Dermis blood vessel endothelial cell (primary cell): ENCODE results near the gene P4HA3. TPM values are rescaled to one million over a fixed set of nuclear protein-coding genes. Genes with fewer than 3 reads are reported as not detected.

Source experiments
- DNase-seq: peaks from one replicate; pipeline ENCODE4 v3.0.0; 2010
- total RNA-seq: library from RNA; depleted of rRNA; stranded (reverse); fragments of >200 nt; gene quantifications from 2 replicates; pipeline ENCODE4 v1.2.3, GENCODE V29; 2014

P4HA3 gene
- total RNA-seq, 1 donor from 2014 or later = 19.2 TPM

DNA sequence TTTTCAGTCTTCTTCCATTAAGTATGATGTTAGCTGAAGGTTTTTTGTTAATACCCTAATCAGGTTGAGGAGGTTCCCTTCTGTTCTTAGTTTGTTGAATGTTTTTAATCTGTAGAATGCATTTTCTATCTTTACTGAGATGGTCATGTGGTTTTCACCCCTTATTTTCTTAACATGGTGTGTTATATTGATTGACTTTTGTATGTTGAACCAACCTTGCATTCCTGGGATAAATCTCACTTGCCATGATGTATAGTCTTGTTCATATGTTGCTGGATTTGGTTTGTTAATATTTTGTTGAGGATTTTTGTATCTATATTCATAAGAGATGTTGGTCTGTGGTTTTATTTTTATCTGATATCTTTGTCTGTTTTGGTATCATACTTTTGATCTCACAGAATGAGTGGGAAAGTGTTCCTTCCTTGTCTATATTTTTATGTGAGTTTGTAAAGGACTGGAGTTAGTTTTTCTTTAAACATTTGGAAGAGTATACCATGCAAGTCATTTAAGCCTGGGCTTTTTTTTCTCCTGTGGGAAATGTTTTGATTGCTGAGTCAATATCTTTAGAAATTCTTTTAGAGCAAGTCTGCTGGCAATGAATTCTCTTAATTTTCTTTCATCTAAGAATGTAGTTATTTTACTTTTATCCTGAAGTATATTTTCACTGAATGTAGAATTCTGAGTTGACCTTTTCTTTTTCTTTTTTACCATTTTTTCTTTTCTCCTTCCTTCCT, 5.5 kb upstream of the P4HA3 start:
- peak; percentile 24 for DNase-seq

DNA sequence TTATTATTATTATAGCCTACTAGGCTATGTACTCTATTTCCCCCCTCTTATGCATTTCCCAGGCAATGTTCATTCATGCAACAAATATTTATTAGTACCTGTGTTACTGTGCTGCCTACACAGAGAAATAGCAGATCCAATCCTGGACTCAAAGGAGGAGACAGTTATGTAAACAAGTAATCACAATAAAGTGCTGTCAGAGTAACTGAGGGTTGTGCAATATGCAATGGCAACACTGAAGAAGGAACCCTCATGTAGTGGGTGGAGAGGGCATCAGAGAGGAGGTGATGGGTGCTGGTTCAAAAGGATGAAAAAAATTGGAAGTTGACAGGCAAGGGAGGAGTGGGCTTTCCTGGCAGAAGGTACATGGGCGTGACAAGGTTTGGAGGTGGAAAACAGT, 886 bp upstream of the P4HA3 start:
- no peak for DNase-seq

DNA sequence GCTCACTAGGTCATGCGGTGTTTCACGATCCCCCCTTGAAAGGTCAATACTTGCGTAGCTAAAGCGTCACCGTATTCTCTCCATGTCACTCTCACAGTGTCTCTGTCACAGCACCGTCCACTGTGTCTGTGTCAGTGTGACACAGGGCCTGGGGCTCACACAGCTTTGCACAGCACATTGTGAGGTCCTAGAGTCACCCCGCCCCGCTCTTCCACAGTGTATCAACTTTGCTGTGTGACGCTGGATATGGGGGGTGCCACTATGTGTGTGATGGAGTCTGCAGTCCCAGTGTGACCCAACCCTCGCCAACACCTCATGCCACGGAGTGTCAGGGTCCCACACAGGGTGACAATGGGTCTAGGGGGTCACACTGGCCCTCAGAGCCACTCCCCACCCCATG, 583 bp downstream of the P4HA3 start:
- no peak for DNase-seq

DNA sequence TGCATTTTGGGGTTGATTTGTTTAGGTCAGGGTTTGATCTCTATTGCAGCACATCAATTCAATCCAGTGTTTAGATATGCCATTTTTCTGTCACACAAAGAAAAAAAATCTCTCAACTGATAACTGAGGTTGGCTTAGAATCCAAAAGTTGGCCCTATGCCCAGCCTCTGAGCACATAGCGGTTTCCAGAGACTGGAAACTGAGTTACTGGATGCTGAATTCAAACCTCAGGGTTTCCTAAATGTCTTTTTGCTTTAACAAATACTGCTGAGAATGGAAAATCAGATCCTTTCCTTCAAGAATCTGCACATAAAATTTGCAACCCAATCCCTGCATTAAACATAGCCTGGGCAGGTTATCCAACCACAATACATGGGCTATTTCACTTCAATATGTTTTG, 4.0 kb downstream of the P4HA3 start:
- peak; percentile 66 for DNase-seq

DNA sequence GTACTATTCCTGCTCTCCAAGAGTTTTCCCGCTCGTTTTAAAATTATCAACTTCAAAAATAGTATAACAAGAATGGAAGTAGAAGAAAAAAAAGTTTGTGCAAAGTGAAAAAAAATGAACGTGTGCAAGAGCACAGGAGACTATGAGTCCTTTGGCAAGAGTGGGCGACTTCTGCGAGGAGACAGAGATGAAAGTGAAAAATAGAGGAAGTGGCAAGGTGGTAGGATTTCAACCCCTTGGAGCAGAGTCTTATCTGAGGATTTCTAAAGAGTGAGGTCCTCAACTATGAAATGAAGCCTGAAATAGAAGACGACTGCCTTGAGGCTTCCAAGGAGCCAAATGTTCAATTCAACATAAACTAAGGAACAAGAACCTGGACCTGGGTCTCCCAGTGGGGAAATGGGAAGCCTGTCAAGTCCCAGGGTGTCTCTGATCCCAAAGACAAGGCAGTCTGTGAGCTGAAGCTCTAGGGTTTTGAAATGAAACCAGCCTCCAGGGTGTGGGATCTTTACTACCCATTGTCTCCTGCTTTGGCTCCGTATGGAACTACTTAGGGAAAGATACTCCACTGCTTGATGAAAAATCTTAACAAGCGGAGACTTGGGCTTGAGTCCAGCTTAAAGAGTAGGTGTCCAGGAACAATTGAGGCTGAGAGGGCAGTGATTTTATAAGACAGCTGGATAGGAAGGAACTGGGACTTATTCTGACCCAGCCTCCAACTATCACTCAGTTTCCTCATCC, 4.8 kb downstream of the P4HA3 start:
- DNase-seq = peak; percentile 35

DNA sequence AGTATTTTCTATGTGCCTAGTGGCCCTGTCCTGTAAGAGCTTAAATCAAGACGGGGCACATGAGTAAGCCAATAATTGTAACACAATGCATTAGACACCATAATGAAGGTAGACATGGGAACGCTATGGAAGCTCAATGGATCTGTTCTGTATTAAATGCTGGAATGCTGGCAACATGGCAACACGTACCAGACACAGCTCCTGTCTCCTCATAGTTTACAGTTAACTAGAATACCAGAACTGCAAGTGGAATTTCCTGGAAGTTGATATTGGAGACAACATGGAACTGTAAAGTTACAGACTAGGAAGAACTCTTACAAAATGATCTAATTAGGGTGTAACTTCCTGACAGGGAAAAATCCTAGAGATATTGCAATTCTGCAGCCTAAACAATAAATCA, 12.4 kb downstream of the P4HA3 start:
- DNase-seq = no peak

DNA sequence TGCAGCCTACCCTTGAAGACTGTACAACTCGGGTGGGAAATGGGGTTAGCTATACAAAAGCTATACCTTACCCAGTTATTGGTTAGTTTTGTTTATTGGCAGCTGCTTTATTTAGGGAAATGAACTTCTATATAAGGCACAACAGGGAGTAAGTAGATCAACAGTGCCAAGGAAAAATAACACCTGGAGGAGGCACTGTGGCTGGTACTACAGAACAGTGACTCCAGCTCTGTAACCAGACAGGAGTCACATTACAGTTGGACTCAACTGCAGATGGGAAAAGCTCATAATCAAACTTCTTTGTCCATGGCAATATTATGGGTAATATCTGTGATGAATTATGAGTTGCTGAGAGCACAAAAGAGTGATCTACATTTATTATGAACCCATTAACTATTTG, 14.0 kb downstream of the P4HA3 start:
- DNase-seq = no peak

DNA sequence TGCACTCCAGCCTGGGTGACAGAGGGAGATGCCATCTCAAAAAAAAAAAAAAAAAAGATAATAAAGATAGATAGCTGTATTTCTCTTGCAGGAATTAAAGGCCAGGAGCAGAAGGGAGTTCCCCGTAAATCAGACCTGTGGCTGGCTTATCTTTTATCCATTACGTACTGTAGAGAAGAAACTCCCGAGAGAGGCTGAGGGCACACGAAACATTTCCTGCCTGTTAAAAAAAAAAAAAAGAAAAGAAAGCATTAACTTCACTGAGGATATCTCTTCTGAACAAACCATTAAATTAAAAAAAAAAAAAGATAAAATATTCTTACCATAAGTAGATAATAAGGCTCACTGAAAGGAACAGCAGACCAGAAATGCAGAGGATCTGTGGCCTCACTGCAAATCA, 22.5 kb downstream of the P4HA3 start:
- peak; percentile 42 for DNase-seq

DNA sequence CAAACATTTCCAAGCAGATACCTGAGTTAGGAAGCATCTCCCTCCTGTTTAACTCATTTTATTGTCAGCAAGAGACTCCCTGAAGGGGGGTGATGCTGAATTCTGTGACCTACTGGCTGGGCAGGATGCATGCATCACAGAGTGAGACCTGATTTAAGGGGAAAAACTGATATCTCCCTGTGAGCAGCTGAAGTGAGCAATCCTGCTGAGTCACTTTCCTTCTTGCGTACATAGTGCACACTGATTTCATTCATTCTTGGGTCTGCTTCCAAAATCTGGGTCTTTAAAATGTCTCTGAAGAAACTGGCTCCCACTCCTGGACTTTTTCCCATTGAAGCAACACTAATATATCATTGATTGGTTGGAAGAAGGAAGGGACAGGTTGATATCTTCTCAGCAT, 23.3 kb downstream of the P4HA3 start:
- peak; percentile 92 for DNase-seq

DNA sequence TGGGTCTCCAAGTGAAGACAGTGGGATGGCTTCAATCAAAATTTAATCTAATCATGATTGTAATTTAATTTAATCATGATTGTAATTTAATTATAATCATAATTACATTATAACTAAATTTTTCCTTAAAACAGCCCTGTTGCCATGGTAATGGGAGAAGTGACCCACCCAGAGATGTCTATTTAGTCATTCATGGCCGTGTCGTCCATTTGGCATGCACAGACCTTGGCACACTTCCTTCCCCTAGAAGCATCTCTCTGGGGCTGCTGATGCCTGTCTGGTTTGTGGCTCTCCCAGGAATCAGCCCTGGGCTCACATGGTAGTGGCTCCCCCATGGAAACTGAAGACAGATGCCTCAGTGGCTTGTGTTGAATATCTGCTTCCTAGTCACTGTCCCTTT, 27.0 kb downstream of the P4HA3 start:
- no peak for DNase-seq

DNA sequence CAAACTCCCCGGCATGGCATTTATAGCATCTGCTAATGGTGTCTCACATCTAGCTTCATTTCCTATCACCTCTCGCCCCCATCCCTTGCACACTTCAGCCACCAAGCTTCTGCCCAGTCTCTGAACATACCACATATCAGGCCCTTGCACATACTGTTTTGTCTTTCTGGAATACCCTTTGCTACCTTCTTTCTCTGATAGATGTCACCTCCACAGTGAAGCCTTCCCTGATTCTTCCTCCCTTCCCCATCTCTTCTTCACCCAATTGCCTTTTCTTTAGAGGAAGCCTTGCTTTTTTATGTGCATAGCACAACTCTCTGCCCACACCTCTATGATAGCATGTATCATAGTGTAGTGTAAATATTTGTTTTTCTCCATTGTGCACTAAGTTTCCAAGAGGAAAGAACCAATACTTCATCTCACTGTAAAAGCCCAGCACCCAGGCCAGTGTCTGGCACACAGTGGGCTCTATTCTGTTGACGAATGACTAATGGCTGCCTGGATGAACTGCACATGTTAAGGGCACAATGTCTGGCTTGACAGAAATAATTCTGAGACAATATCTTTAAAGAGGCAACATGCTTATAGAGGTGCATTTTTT, 27.8 kb downstream of the P4HA3 start:
- DNase-seq = no peak

DNA sequence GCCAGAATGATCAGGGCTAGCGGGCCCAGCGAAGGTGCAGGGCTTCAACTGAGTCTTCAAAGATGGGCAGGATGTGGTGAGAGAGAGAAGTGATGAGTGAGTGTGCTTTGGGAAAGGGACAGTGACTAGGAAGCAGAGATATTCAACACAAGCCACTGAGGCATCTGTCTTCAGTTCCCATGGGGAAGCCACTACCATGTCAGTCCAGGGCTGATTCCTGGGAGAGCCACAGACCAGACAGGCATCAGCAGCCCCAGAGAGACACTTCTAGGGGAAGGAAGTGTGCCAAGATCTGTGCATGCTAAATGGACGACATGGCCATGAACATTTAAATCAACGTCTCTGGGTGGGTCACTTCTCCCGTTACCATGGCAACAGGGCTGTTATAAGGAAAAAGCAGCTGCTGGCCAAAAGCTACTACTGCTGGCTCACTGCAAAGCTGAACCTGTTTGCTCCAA, 28.5 kb downstream of the P4HA3 start:
- peak; percentile 8 for DNase-seq

DNA sequence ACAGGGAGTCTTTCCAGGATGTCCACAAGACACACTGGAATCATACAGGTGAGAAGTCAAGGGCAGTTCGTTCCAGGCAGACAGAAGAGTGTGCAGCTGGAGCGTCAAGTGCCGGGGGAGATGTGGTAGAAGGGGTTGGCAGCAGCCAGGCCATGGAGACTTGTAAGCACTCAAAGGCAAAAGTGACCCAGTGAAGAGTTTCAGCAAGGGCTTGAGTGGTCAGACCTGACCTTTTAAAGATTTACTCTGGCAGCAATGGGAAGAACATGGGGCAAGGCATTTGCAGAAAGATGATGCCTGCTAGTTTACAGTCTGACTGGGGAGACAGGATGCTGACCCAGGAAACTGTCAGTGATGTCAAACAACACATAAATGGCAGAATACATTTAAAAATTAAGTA, 29.0 kb downstream of the P4HA3 start:
- no peak for DNase-seq

DNA sequence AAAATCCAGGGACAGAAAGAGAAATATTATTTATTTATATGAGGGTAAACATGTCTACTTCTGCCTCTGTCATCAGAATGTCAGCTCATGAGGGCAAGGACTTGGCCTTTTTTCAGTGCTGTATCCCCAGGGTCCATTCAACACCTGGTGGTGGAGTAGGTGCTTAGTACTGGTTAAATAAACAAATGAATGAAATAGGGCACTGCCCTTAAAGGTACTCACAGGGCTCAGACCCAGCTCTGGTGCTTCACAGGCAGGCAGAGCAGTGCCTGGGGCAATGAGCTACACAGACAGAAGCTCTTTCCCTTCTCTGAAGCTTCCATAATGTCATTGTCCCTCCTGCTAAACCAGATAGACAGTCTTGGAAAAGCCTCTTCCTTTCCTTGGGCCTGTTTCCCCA, 30.9 kb downstream of the P4HA3 start:
- DNase-seq = no peak

DNA sequence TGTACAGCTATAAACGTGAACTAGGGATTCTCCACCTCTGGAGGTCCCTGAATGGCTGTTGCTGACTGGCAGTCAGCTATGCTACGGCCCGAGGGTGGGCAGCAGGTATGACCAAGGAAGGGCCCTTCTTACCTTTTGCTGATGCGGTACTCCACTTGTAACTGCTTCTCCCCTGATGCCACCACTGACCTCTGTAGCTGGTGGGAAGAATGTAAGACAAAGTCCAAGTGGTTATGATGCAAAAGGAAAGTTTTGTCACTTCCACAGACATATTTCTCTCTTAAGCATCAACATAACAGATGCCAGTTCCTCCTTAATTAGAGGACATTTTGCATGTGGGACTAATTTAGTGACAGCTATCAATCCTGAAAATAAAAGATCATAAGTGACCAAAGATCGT, 32.2 kb downstream of the P4HA3 start:
- DNase-seq = no peak

DNA sequence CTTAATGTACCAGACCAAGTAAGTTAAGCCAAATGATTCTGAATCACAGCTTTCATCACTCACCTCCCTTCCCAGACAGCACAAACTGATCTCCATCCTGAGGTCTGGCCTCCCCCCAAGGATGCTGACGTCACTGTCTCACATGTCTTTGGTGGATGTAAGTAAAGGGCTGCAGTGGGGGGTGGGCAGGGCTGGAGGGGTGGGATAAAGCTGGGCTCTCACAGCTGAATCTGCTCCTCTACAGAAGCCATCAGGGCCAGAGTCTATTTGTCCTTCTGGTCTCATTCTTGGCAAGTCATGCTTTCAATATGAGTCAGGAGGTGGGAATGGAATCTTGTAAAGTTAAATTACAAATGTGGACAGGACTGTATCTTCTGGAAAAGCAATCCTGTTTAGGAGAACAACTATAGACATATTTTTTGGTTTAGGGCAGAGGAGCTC, 32.7 kb downstream of the P4HA3 start:
- peak; percentile 56 for DNase-seq

DNA sequence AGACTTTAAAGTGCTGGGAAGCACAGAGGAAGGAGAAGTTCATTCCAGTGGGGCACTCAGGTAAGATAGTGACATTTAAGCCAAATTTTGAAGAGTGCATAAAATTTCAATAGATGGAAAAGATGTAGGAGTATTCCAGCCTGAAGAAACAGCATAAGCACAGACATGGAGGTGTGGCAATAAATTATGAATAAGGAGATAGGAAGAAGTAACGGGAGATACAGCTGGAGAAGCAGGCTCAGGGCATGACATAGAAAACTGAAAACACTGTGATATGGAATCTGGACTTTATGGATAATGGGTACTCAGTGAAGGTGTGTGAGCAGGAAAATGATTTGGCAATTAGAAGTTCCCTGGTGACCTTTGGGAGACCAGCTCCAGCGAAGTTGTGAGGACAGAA, 33.3 kb downstream of the P4HA3 start:
- no peak for DNase-seq

DNA sequence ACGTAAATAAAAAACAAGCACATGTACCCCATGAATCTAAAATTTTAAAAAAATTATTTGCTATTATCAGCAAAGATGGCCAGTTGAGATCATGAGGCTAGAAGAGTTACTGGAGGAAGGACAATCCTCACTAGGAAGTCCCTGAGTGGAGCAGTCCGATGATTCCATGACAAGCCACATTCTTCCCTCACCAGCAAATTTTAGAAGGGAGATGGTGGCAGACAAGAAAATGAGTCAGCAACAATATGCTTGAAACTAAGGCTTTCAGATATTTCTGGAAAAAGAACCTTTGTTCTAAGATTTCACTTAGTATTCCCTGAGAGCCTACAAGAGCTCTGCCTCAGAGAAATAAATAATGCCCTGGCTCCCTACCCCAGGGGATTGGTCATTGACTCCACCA, 34.9 kb downstream of the P4HA3 start:
- DNase-seq = no peak

DNA sequence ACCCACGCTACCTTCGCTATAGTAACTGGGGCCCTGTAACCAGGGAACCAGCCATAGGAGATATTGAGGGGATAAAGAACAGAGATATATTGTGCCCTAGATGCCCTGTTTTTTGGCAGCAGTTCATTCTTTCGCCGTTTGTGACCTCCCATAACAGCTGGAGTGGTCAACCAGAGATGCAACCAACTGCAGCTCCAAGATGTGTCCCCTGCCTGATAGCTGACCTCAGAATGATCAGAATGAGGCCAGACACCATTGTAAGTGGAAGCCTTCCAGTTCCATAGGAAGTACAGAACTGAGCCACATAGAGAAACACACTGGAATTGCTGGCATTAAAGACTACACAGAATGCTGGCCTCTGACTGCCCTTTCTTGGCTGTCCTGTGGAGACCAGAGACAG, 39.2 kb downstream of the P4HA3 start:
- DNase-seq = no peak

DNA sequence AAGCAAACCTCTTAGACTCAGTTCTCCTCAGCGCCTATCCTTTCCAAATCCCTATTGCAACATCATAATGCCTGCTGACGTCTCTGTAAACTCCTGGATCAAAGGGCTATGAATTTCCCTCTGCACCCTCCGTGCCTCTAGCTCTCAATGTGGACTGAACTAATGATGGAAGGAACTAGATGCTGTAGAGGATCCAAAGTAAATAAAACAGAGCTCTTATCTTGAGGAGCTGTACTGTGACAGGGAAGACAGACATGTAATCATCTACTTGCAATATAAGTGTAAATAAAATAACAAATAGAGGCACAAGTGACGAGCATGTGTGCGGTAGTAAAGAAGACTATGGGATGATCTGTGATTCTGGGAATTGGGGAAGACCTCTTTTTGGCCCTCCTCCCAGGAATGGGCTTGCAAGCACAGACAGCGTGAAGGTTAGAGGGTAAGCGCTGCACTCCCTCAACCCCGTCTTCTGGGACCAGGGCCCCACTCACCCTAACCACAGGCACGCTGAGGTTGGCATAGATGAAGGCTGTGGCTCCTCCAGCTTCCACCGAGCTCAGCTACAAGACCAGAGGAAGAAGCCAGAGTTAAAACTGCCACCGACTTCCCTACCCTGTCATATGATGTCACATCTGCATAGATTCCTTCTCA, 42.2 kb downstream of the P4HA3 start:
- DNase-seq = no peak

DNA sequence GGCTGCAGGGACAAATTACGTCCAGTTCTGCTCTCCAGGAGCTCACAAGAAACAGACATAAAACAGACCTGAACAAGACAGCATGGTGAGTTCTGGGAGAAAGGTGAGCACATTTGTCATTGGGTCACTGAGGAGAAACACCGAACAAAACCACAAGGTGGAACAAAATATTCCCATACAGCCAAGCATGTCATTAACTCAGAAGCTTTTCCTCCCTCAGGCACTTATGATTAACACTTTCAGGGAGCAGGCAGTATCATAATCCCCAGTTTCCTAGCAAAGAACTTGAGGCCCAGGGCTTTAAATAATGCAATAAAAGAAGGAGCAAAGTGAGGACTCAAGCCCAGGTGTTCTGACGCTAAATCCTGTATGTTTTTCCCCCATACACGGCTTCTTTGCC, 43.0 kb downstream of the P4HA3 start:
- DNase-seq = no peak

DNA sequence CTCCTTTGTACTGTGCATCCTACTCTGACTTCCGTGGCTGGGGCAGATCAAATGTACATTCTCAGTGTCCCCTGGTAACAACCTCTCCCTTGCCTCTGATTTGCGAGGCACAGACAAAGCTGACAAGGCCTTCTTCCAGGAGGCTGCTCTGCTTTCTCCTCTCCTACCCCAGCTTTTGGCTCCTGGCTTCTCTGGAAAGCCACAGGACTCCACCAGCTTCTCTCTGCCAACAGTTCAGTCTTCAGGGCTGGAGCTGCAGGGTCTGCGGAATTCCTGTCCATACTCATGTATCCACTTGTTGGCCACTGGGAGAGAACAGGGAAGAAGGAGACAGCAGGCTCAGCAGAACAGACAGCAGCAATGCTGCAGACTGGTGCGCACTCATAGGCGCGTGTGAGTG, 44.4 kb downstream of the P4HA3 start:
- DNase-seq = no peak

DNA sequence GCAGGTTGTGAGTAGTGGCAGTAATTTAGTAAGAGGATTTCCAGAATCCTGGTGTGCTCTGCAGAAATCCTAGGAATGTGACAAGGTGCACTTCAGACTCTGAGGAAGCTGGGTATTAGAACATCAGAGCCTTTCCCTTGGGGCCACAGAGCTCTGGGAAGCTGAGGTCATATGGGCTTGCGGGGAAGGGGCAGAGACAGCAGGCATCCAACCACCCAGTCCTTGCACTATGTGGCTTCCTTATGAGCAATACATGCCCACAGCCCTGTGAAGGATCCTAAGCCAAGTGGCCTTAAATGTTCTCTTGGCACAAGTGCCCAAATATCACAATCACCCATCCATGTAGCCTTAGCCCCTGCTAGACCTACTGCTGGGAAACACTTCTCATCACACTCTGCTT, 46.2 kb downstream of the P4HA3 start:
- DNase-seq = no peak
